A673 (cell line): ENCODE results near the gene ABCA2.

Experiments used
- EZH2 ChIP-seq: fragments of 200-600 bp; sonication (generic); IDR thresholded peaks from 2 replicates; pipeline ENCODE4 v1.6.1; 2017; ENCODE audit warnings: borderline replicate concordance, low read depth, mild to moderate bottlenecking, mixed read lengths, antibody characterized with exemption, low read length; ENCODE audit not compliant: poor library complexity, severe bottlenecking
- TF ChIP-seq, protein P1 (sequence below): fragments of 300-800, 200-600 bp; sonication (generic); conservative IDR thresholded peaks from 2 replicates; pipeline ENCODE4 v1.5.1; 2017; ENCODE audit warnings: low read depth, mild to moderate bottlenecking, antibody characterized with exemption, low read length, moderate library complexity, mixed read lengths

DNA sequence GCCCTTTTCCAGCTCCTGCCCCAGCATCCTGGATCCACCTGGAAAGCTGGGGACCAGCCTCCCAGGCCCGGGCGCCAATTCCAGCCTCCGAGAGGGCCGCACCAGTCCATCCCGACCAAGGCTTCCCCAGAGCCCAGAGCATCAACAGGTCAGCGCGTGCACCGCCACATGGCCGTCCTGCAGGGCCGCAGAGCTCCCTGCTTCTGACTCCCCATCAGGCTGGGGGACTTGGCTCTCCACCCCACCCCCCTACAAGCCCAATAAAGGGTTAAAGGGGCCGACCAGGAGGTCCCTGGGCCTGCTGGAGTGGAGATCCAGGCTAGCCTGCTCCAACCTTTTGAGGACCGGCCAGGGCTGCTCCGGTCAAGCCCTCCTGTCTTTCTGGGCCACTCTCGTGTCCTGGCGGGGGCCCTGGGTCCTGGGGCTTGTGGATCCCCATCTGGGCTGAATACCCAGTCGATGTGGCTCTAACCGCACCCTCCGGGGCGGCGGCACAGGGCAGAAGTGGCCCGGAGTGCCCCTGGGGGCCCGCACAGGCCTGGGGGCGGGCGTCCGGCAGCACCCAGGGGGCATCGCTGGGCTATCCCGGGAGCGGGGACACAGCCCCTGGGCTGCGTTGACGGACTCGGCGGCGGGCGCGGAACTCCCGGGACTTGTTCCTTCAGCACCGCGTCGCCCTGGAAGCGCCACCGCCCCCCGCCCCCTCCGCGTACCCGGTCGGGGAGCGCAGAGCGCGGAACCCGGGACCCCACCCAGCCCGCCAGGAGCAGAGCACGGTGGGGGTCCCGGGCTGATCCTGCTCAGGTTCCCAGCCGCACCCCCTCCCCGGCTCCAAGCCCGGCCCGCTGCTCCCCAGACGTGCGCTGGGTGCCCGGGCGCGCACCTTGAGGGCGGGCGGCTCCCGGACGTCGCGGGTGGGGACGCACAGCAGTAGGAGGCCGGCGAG lies 25.2 kb upstream of the ABCA2 start:
- TF ChIP-seq EZH2: no peak
- TF ChIP-seq, protein P1, sequence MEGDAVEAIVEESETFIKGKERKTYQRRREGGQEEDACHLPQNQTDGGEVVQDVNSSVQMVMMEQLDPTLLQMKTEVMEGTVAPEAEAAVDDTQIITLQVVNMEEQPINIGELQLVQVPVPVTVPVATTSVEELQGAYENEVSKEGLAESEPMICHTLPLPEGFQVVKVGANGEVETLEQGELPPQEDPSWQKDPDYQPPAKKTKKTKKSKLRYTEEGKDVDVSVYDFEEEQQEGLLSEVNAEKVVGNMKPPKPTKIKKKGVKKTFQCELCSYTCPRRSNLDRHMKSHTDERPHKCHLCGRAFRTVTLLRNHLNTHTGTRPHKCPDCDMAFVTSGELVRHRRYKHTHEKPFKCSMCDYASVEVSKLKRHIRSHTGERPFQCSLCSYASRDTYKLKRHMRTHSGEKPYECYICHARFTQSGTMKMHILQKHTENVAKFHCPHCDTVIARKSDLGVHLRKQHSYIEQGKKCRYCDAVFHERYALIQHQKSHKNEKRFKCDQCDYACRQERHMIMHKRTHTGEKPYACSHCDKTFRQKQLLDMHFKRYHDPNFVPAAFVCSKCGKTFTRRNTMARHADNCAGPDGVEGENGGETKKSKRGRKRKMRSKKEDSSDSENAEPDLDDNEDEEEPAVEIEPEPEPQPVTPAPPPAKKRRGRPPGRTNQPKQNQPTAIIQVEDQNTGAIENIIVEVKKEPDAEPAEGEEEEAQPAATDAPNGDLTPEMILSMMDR: no peak
